ENCODE results near the gene FRG2C.
"Not testable (repeated sequence)": the region's sequence is repeated elsewhere in the genome, so short reads cannot be mapped to it uniquely, and the experiment has no call there.

Gene FRG2C

GRCh38 chr3:75664028-75664427, at the start of gene FRG2C:
Gene FRG2C (plus strand): TSS chr3:75664328. CDS start chr3:75664380, 52 bp downstream.
- DNase-seq: not testable (repeated sequence)

GRCh38 chr3:75618666-75619305, 45.3 kb upstream of the FRG2C start:
- not testable (repeated sequence) for DNase-seq

- not testable (repeated sequence) for DNase-seq
Observed at GRCh38 chr3:75619481-75620031, 44.6 kb upstream of the FRG2C start.

- DNase-seq: not testable (repeated sequence)
Observed at GRCh38 chr3:75621772-75622171, 42.4 kb upstream of the FRG2C start.

GRCh38 chr3:75623656-75624055, 40.5 kb upstream of the FRG2C start:
- not testable (repeated sequence) for DNase-seq

- not testable (repeated sequence) for DNase-seq
Observed at GRCh38 chr3:75630887-75631535, 33.1 kb upstream of the FRG2C start.

- no peak for DNase-seq
Observed at GRCh38 chr3:75631541-75631940, 32.6 kb upstream of the FRG2C start.

- not testable (repeated sequence) for DNase-seq
Observed at GRCh38 chr3:75638947-75639346, 25.2 kb upstream of the FRG2C start.

- DNase-seq: peak; percentile 93
Observed at GRCh38 chr3:75641107-75641517, 23.0 kb upstream of the FRG2C start.

GRCh38 chr3:75643031-75643800, 20.9 kb upstream of the FRG2C start:
- DNase-seq: peak; percentile 78

GRCh38 chr3:75645548-75645947, 18.6 kb upstream of the FRG2C start:
- DNase-seq: not testable (repeated sequence)

GRCh38 chr3:75650191-75650590, 13.9 kb upstream of the FRG2C start:
- no peak for DNase-seq

- DNase-seq: not testable (repeated sequence)
Observed at GRCh38 chr3:75655101-75655904, 8.8 kb upstream of the FRG2C start.

- DNase-seq: not testable (repeated sequence)
Observed at GRCh38 chr3:75655956-75656355, 8.2 kb upstream of the FRG2C start.

- DNase-seq: peak; percentile 47
Observed at GRCh38 chr3:75658411-75659107, 5.6 kb upstream of the FRG2C start.

GRCh38 chr3:75659108-75659433, 5.1 kb upstream of the FRG2C start:
- not testable (repeated sequence) for DNase-seq

- DNase-seq: not testable (repeated sequence)
Observed at GRCh38 chr3:75665626-75666025, 1.5 kb downstream of the FRG2C start.

GRCh38 chr3:75667757-75668701, 3.9 kb downstream of the FRG2C start:
- DNase-seq: not testable (repeated sequence)

GRCh38 chr3:75668759-75669347, 4.7 kb downstream of the FRG2C start:
- not testable (repeated sequence) for DNase-seq
